NB4 (cell line): ENCODE data around the gene BOK.

Source experiments
- CTCF ChIP-seq: IDR thresholded peaks from one replicate; pipeline ENCODE4 v1.5.1; 2012; ENCODE audit warnings: low read depth, low read length
- MYC ChIP-seq: IDR thresholded peaks from 2 replicates; pipeline ENCODE4 v1.6.1; 2011; ENCODE audit warnings: low read depth, low read length

GRCh38 chr2:241551599-241551997, 6.9 kb upstream of the BOK start:
- TF ChIP-seq CTCF (no peak), MYC (no peak)
